Stimulated activated CD4-positive, alpha-beta T cell treated with anti-CD3 and anti-CD28 coated beads, Interleukin-2, amount 100 ng/mL, for 48 hours (primary cell): ENCODE data around the gene CMIP.

Source experiments
- DNase-seq, 2 donors: peaks; one replicate each; pipeline ENCODE4 v3.0.0-alpha.2; 2020

Gene CMIP

DNA sequence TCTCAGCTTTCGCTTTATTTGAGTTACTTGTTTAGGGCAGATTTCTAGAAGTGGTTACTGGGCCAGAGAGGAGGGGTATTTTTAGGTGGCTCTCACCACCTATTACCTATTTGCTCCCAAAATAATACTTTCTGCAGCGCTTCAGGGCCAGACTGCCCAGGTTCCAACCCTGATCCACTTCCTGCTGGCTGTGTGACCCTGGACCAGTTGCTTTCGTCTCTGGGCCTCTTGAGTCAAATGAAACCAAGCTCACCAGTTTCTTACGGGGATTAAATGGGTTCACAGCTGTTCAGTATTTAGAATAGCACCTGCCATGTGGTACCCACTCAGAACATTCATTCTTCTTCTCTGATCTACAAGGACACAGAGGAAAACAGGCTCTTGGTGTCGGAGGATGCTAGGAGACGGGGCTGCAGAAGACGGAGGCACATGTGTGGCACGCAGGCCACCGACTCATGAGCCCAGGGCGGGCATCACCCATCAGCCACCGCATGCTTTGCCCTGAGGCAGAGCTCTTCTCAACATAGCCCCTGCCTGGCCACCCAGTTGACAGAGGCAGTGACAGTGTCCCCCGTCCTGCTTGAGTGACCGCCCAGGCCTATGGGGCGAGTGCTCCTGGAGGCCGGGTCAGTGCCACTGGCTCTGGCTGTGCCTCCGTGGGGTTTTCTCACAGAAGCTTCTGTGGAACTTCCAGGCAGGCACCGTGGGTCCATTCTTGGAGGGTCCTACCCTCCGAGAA is 185.5 kb downstream of the CMIP start:
- no peak for DNase-seq

DNA sequence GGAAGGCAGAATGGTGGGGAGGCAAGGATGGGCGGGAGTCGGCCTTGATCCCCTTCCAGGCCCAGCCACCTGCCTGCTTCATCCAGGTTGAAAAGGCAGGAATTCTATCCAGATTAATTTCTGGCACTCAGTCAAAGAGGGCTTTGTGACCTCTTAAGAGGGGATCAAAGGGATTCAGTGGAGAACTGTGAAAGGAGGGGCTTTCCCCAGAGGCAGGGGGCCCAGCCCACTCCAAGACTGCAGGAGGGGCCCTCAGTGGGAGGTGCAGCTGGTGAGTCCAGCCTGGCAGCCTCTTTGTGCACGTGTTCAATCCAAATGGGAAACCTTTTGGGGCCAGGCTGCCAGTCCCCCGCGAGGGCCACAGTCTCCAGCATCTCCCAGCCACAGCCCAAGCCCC is 186.0 kb downstream of the CMIP start:
- DNase-seq, result no peak

DNA sequence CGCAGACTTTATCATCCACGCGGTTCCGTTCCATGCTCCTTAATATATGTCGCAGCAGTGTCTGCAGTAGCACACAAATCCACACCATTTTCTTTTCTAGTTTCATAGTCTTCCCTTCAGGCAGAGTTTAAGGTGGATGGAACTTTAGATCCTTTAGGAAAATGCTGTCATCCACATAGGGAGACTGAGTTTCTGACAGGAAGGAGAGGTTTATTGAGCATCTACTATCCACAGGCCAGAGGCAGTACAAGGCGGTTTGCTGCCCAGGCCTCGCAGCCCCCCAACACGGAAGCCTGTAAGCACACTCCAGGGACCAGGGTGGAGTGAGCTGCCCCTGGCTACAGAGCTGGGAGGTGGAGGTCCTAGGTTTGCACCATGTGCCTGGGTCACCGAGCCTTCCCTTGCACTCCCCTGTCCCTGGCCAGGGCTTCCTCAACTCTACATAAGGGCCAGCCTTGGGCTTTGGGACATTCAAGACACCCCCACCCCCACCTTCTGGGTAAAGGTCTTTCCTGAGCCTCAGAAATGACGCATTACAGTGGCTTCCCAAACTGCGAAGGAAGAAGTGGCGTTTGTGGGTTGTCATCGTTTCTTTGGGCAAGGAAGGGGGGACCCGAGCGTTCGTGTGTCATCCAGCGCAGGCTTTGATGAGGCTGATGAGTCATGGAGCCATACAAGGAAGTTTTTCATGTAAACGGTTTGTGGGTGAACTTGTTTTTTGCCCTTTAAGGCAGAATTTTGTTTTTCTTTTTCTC is 188.0 kb downstream of the CMIP start:
- DNase-seq, result peak; percentile 60 to 63

DNA sequence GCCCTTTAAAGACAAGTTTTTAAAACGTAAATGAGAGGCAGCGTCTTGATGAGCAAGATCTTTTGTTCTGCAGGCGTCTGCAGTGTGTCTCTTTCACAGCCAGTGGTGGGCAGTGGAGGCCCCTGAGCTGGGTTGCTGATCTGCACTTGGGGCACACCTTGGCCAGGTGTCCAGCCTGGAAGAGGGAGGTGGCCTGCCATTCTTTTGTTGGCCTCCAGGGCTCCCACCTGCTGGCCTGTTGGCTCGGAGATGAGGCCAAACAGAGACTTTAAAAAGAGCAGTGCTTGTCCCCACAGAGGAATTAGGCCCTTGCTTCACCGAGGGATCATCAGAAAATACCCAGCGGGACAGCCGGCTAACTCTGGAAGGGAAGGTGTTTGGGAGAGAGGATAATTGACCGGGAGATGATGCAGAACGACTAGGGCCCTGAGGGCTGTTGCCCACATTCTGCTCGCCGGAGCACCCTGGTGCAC is 188.6 kb downstream of the CMIP start:
- DNase-seq, result peak; percentile 16 to 18

DNA sequence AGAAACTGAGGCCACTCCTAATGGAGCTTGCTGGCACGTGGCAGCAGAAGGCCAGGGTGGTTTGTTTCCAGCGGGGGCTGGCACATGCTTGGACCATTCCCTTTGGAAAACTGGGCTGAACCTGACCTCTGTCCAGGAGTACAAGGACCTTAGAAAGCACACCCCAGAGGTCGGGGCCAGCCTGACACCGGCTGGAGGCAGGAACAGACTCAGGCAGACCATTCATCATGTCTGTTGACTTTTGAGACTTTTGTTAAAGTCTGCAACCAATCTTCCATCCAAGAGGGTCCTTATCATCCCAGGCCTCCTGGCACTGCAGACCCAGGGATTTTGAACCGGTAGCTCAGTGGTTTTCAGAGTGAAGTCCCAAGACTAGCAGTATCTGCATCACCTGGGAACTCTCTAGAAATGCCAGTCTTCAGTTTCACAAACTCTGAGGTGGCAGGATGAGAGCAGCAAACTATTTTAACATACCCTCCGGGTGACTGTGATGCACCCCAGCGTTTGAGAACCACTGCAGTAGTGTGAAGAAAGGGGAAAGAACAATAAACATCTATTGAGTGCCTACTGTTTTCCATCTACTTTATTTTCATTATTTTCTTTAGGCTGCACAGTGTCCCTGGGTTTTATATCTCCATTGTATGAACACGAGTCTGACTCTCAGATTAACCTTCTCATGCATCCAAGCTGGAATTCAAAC is 189.2 kb downstream of the CMIP start:
- no peak for DNase-seq

DNA sequence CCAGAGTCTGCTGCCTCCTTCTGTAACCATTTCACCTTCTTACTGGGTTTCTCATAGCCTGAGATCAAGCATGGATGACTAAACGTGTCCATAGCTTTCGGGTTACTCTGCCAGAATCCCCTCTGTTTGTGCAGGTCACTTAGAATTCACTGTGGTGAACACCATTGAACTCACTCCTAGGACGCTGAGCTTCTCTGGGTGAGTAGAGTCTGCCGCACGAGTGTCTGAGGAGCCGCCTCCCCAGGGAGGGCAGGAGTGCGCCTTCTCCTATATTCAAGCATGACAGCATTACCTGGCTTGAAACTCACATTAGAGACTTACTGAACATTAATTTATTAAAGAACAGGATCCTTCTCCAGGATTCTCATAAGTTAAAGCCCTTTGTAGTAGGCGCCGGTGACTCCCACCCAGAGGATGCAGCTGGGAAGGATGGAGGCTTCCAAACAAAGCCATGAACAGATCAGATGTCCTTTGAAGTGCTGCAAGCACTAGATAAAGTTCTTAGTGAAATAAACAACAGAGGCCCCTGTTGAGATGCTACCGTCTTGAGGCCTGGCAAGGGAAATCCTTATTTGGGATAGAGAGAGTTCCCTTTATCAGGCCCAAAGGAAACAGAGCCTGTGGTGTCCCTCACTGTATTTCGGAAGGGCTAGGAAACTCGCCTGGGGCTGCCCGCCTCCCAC is 189.9 kb downstream of the CMIP start:
- DNase-seq, result no peak

DNA sequence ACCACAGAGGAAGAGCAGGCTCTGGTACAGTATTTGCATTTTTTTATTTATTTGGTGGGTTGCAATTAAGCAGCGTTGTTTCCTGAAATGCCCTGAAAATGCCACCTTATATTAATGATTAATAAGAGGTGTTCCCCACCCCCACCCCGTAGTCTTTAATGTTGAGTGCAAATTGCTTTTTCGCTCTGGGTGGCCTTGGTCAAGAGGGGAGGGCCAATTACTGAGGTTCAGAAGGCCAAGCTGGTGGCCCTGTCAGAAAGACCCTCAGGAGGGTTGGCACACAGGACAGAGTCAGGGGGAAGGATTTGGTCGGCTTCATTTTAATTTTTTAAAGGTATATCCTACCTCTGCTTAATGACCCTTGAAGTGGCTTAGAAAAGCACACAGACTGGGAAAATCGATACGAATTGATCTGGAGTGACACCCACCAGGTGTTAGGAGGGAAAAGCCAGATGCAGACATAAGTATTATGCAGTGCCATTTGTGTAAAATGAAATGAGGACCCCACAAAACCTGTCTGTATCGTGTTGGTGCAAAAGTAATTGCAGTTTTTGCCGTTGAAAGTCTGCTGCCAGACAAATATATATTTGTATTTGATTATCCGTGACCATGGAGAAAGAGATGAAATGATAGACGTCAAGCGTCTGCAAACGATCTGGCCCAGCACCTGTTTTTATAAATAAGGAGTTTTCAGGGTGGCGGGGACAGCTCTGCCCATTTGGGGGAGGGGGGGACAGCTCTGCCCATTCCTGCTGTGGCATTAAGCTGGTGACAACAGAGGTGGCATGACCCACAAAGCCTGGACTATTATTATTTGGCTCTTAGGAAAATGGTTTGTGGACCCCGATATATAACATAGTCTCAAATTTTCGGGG is 190.7 kb downstream of the CMIP start:
- DNase-seq, result no peak

DNA sequence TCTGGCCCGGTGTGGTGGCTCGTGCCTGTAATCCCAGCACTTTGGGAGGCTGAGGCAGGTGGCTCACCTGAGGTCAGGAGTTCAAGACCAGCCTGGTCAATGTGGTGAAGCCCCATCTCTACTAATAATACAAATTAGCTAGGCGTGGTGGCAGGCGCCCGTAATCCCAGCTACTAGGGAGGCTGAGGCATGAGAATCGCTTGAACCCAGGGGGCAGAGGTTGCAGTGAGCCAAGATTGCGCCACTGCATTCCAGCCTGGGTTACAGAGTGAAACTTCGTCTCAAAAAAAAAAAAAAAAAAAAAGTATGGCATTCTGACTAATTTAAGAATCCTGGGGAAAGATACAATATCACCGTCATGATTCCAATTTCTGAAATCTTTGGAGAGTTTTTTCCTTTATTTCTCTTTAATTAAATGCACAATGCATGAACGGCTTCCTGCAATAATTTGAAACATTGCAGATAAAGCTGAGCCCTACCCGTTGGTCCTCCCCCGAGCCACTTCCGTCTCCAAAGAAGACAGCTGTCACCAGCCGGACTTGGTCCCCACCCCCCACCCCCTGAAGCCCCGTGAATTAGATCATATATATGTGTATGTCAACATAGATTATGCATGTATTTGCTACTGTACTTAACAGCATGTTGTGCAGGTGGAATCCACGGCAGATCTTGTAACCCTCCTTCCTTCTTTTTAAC is 191.8 kb downstream of the CMIP start:
- no peak for DNase-seq

DNA sequence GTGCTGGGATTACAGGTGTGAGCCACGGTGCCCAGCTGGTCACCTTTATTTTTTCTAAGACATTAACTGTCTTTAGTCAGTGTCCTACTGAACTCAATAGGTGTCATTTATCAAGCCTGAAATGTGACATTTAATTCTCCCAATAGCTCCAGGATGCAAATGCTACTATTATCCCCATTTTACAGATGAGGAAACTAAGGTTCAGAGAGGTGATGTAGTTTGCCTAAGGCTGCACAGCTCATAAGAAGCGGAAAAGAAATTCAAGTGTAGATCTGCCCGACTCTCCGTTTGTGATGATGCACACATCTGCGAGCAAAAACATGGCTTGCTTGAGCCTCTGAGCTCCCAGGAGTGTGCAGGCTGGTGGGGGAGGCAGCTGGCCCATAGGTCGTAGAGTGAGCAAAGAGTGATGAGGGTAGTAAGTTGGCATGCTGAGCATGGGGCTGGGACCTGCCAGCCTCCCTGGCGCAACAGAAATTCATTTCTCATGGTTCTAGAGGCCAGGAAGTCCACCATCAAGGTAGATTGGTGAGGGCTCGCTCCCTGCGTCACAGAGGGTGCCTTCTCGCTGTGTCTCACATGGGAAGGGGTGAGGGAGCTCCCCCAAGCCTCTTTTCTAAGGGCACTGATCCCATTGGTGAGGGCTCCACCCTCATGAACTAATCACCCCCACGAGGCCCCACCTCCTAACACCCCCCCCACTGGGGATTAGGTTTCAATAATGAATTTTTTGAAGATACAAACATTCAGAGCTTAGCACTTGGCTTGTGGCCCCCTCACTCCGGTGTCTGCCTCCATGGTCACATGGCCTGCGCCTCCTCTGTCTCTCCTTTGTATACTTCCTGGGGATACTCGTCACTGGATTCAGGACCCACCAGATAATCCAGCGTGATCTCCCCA is 193.0 kb downstream of the CMIP start:
- DNase-seq, result no peak

DNA sequence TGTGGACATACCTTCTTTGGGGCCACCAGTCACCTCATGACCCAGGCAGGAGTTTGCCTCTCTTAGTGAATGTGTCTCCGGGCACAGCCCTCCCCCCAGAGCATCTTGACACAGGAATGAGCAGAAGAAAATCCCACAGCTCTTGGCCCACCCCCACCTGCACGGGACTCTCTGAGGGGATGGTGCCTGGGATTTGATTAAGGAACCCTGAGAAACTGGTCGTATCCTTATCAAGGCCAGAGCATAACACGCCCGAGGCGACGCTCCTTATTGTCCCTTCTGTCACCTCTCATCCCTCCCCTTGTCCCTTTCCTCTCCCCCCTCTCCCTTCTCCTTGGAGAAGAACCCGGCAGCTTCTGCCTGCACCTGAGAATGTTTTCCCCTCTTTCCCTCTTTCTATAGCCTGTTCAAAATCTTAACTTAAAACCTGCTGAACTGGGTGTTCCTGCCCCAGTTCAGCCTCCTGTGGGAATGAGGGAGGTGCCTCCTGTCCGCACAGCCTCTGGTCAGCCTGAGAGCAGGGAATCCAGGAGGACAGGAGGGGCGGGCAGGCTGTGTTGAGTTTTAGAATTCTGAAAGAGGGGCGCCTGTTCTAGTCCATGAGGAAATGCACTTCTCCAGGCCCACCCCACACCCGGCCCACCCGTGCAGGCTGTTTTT is 193.8 kb downstream of the CMIP start:
- no peak for DNase-seq

DNA sequence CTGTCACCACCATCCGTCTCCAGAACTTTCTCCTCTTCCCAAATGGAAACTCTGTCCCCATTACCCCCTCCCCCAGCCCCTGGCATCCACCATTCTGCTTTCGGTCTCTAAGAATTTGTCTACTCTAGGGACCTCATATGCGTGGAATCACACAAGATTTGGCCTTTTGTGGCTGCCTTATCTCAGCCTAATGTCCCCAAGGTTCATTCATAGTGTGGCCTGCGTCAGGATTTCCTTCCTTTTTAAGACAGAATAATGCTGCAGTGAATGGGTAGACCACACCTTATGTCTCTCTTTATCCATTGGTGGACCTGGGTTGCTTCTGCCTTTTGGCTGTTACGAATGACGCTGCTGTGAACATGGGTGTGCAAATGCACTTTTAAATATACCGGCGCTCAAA is 194.7 kb downstream of the CMIP start:
- DNase-seq, result no peak

DNA sequence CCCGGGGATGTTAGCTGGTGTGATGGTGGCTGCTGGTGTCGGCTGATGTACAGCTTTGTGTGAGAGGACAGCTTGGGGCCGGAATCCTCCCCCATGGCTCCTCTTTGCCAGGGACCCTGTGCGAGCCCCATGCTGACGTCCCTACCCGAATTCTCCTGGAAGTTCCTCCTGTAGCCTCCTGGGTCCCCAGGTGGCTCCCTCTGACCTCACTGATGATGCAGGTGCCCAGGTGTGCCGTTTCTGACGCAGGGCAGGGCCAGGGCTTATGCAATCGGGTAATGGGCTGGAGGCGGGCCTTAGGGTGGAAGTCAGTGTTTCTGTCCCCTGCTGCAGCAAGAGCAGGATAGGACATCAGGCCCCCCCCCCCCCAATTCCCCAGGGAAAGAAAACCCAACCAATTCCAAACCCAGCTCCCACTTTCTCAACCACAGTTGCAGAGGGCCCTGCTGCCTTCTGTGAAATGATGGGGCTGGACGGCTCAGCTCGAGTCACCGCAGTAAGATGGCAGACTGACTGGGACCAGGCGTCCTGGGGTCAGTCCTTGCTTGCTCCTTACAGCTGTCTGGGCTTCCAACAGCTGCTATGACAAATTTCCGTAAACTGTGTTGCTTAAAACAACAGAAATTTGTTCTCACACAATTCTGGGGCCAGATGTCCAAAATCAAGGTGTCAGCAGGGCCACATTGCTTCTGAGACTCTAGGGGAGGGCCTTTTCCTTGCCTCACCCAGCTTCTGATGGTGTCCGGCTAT is 195.5 kb downstream of the CMIP start:
- no peak for DNase-seq

DNA sequence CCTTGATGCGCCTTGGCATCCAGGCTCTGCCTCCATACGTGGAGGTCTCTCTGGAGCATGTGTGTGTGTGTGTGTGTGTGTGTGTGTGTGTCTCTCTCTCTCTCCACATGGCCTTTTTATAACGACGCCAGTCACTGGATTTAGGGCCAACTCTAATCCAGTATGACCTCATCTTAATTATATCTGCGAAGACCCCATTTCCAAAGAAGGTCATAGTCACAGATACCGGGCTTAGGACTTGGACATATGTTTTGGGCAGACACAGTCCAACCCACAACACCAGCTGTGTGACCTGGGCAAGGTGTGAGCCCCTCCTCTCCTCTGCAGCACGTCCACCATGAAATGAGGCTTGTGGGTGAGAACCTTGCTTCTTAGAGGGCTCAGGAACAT is 196.1 kb downstream of the CMIP start:
- DNase-seq, result no peak

DNA sequence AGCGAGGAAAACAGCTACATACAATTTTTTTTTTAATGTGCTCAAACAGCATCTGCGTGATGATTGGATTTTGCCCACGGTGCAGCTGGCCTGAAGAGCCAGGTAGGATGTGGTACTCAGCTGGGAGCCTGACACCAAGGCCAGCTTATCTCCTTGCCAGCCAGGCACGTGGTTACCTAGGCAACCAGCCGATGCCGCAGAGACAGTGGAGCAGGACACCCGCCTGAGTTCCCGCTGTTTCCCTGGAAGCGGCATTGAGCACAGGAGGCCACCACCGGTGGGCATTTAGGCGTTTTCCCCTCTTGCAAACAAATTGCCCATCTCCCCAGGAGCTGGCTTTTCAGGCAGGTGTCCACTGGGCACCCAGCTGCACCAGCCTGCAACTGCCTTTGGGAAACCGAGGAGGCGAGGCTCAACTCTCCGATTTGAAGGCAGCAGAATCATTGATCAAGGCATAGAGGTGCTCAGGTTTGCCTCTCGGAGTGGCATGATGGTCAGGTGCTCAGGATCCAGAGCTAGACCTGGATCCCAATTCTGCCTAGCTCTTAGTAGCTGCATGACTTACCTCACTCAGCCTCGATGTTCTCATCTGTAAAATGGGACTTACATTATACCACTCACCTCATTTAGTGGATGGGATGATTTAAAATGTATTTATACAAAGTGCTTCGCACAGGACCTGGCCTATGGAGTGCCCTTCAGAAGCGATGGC is 196.9 kb downstream of the CMIP start:
- DNase-seq, result no peak

DNA sequence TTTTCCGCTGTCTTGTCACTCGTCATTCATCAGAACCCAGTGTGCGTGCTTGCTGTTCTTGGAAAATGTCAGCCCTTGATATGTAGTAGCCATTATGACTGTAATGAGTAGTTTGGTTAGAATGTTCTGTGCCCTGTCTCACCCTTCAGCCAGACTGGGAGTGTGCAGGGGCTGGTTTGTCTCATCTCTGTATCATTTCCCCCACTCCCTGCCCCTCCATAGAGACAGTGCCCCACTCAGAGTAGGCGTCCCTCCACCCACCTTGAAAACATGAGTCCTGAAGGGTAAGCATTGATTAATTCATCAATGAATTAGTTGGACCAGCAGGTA is 197.5 kb downstream of the CMIP start:
- no peak for DNase-seq

DNA sequence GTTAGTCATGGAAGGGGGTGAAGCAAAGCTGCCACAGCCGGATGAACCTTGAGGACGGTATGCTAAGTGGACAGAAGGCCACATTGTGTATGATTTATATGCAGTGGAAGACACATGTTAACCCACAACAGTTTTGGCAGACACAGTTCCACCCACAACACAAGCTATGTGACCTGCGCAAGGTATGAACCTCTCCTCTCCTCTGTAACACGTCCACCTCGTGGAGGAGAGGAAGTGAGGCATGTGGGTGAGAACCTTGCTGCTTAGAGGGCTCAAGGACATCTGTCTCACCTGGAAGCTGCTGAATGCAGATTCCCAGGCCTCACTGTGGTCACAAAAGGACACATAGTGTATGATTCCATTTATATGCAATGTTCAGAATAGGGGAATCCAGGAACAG is 198.3 kb downstream of the CMIP start:
- no peak for DNase-seq

DNA sequence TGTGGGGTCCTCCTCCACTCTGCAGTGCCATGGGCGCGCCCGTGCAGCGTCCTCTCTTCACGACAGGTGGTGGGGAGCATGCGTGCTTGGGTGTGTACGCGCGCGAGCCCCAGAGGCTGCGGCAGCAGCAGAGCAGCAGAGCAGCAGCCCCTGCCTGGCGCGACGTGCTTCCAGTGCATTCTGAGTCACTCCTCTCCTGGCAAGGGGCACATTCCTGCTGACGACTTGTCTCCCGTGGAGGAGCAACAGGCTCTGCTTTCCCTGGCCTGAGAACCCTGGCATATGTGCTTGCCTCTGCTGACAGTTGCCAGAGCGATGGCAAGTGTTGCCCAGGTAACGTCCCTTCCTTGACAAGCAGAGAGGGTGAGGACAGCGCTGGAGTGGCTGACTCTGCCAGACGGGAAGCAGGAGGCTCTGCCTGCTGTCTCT is 200.7 kb downstream of the CMIP start:
- DNase-seq, result no peak

DNA sequence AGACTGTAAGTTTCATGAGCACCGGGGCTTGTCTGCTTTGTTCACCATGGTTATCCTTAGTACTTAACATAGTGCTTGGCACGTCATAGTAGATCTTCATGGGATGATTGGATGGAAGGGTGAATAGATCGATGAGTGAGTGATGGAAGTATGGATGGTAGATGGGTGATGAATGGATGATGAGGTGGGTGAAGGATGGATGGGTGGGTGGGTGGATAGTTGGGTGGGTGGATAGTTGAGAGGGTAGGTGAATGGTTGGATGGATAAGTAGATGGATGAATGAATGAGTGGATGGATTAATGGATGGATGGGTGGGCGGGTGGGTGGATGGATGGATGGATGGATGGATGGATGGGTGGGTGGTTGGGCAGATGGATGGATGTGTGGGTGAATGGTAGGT is 201.3 kb downstream of the CMIP start:
- DNase-seq, result no peak

DNA sequence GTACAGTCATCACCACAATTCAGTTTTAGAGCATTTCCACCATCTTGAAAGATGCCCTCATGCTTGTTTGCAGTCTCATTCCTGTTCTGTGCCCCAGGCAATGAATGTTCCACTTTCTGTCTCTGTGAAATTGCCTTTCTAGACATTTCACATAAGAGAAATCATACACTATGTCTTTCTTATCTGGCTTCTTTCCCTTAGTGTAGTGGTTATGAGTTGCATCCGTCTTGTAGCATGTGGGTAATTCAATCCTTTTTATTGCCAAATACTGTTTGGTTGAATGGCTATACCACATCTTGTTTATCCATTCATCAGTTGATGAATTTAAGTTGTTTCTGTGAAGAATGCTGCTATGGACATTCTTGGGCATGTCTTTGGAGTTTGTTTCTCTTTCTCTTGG is 202.0 kb downstream of the CMIP start:
- no peak for DNase-seq
